Measurements from ENCODE around the gene SV2C.
"Not testable (repeated sequence)": the region's sequence is repeated elsewhere in the genome, so short reads cannot be mapped to it uniquely, and the experiment has no call there.

Gene SV2C

GRCh38 chr5:76312783-76313182, 229.6 kb downstream of the SV2C start:
- DNase-seq, result no peak

DNA sequence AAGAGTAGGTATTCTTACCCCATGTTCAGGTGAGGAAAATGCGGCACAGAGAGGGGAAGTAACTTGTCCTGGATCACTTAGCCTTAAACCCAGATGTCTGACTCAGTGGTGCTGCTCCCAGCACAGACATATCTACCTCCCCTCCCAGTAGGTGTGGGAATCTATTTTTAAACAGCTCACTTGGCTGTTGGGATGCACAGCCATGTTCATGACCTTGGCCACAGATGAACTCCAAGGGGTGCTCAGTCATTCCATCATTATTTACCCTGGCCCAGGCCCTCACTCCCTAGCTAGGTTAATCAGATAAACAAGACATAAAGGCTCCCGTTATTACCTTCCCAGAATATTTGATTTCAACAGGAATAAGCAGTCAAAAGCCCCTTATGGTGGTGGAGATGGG, 231.5 kb downstream of the SV2C start:
- no peak for DNase-seq

GRCh38 chr5:76319673-76320072, 236.5 kb downstream of the SV2C start:
- DNase-seq, result no peak

GRCh38 chr5:76323494-76323893, 240.3 kb downstream of the SV2C start:
- not testable (repeated sequence) for DNase-seq

GRCh38 chr5:76325326-76325725, 242.1 kb downstream of the SV2C start:
- DNase-seq, result no peak

- DNase-seq, result no peak
These were observed 242.8 kb downstream of the SV2C start for GRCh38 chr5:76325876-76326491.

DNA sequence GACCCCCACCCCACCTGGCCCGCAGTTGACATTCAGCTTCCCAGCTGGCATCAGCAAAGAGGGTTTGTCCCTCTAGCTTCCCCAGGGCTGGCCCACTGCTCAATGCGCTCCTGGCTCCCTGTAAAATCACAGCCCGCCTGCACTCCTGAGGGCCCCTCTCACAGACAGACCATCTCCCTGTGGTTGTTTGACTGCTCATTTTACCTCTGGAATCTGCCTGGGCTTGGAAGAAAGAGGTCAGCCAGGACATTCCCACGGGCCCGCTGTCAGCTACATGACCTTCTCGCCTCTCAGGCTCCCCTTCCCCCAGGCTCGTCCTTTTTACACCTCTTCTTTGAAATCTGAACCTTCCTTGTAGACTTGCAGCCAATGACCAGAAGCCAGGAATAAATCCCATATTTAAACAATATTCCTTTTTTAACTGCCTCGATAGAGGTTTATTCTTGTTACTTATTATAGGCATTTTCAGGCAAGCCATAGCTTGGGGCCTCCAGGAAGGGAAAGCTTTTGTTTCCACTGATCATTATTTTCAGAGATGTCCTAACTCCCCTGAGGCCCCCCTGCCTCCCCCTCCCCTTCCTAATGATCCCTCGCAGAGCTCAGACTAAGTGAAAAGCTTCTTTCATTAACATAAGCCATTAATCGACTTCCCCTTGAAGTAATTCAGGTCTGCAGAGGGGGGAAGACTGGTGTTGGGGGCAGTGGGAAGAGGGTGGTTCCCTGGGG, 243.6 kb downstream of the SV2C start:
- no peak for DNase-seq

DNA sequence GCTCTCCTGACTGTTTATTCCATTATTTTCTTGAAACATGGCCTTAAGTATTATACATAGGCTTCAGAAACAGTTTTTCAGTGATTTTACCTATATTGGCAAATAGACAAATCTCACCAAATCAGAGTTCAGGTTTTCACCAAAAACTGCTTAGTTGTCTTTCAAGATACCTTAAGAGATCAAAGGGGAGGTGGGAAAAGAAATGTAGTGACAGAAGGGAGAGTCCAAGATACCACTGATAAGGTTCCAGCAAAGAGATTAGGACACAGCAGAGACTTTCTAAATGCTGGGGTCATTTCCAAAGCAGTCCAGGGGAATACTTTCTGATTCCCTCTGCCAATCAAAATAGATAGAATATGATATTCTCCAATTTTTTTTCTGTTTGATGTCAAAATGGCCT, 246.2 kb downstream of the SV2C start:
- no peak for DNase-seq

DNA sequence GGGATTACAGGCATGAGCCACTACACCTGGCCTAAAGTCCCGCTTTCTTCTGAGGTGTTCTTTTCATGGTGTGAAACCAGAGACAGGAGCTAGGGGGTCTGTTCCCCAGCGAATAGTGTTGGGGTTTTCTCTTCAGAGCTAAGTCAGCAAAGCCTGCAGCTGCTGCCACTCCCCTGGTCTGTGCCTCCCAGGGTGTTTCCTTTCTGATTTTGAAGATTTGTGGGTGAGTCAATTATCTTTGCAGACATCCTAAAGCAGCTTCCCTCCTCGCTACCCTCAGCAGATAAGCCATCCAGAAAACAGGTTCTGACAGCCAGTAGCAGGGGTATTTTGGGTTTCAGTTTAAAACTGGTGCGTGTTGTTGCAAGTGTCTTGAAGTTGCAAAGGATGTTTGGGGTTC, 247.9 kb downstream of the SV2C start:
- no peak for DNase-seq

DNA sequence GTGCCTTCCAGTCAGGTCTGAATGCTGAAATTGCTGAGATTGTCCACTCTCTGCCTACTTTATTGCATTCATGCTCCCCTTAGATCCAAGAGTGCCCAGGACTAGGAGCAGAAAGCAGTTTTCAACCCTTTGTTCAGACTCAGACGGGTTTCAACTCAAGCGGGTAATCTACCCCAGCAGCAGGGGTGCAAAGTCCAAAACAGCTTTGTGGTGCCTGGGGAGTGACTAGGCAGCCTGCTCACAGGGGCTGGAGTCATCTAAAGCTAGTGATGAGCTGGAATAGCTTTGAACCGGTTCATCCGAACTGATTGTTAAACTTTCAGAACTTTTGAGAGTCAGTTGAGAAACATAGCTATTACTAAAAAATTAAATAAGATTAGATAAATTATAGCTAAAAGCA, 248.9 kb downstream of the SV2C start:
- DNase-seq, result no peak

DNA sequence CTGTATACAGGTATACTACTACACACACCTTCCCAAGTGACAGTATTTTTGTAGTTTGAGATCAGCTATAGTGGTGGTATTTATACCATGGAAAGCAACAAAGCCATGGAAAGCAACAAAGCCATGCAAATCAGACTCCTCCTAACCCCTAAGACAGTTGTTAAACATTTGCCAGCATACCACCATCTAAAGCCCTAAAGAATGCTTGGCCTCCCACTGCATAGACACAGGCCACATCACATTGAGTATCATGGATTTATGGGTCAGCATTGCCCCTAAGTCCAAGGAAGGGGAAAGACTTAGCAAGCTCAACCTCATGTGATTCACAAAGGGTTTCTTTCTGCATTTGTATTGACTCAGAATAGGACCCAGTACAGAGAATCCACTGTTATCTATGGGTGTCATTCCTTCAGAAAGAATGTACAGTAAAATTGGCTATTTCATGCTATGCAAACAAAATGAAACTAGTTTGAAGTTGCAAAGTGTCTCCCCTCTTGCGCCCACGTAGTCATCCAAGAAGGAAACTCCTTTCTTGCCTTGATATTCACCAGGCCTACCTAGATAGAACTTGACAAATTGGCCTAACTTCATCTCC, 249.5 kb downstream of the SV2C start:
- DNase-seq, result no peak

DNA sequence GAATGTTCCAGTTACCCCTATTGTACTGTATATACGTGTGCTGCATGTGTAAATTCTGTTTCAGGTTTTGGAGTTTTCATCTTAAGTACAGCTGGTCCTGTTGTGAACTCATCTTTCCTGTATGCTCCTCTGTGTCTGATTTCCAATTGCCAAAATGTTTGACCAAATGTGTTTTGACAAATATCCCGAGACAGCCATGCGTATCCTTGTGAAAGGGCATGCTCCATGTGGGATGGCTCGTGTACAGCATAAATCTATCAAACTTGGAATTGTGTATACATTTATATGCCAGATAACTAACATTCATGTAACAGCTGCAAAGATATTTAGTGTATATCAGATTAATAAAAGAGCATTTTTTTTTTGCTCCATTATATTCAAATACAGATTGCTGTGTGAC, 250.4 kb downstream of the SV2C start:
- no peak for DNase-seq

GRCh38 chr5:76334574-76334973, 251.4 kb downstream of the SV2C start:
- no peak for DNase-seq

GRCh38 chr5:76335451-76335850, 252.3 kb downstream of the SV2C start:
- DNase-seq, result not testable (repeated sequence)

- DNase-seq, result not testable (repeated sequence)
These were observed 253.1 kb downstream of the SV2C start for GRCh38 chr5:76336253-76336809.

- no peak for DNase-seq
These were observed 254.8 kb downstream of the SV2C start for GRCh38 chr5:76337953-76338451.

DNA sequence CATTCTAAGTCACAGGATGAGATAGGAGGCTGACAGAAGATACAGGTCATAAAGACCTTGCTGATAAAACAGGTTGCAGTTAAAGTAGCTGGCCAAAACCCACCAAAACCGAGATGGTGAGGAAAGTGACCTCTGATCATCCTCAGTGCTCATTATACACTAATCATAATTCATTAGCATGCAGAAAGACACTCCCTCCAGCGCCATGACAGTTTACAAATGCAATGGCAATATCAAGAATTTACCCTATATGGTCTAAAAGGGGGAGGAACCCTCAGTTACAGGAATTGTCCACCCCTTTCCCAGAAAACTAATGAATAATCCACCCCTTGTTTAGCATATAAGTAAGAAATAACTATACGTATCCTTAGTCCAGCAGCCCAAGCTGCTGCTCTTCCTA, 256.7 kb downstream of the SV2C start:
- DNase-seq, result no peak

- no peak for DNase-seq
These were observed 258.6 kb downstream of the SV2C start for GRCh38 chr5:76341651-76342334.

DNA sequence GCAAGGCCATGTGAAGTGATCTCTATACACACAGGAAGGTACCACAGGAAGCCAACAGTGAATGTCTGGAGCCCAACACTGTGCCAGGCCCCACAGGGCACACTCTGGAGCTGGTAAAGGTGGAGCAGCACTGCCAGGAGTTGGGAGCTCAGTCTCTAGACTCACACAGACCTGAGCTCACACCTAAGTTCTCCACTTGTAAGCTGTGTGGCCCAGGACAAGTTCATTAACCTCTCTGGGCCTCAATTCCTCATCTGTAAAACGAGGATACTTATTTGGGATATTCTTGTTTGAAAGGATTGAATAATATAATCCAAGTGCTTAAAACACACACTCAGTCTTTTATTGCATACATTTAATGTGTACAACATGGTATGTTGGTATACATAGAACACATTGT, 259.3 kb downstream of the SV2C start:
- no peak for DNase-seq

DNA sequence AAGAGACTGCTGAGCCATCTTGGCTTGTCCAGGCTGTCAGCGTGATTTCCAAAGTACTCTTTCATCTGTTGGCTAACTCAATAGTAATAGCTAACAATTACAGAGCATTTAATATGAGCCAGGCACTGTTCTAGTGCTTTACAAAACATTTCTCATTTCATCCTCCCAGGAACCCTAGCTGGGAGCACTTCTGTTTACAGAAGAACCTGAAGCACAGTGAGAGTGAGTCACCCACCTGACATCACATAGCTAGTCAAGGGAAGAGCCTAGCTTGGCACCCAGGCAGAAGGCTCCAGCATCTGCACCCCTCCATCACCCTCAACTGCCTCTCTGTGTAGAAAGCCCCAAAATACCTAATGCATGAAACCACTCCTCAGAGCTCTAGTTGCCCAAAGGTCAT, 262.4 kb downstream of the SV2C start:
- DNase-seq, result no peak

DNA sequence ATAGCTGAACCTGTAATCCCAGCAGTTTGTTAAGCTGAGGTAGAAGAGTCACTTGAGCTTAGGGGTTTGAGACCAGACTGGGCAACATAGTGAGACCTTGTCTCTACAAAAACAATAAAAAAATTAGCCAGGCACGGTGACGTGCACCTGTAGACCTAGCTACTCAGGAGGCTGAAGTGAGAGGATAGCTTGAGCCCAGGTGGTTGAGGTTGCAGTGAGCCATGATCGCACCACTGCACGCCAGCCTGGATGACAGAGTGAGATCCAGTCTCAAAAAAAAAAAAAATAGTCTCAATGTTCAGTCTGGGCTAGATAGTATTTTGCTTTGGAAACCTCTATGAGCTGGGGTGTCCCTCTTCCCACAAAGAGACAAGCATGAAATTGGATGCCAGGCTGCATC, 268.0 kb downstream of the SV2C start:
- no peak for DNase-seq

DNA sequence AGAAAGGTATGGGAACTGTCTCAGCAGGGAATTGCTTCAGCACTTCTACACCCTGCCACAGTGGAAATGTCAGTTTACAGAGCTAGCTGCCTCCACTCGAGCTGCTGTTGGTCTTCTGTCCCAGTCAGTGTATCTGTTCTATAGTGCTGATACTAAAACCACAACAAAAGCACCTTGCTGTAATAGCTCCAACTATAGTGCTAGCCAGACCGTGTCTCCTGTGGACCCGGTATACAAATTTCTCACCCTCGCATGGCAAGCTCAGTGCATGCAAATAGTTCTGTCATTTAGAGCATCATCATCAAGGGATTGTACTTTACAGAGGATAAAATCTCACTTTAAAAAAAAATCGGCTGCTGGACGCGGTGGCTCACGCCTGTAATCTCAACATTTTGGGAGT, 268.4 kb downstream of the SV2C start:
- peak; percentile 3 for DNase-seq

- DNase-seq, result no peak
These were observed 273.7 kb downstream of the SV2C start for GRCh38 chr5:76356887-76357286.

All from NCI-H526 treated with DMSO at 0.1 percent for 48 hours (cell line).